ENCODE results near the gene DYNLT4. TPM values are rescaled to one million over a fixed set of nuclear protein-coding genes. Genes with fewer than 3 reads are reported as not detected.
A peak's percentile ranks its signal among the peaks of the same experiment; 100 is the strongest.

Gene DYNLT4
- total and polyA plus RNA-seq, 12 donors: 0.94 to 10.3 (median 2.8) TPM; not detected in 2

DNA sequence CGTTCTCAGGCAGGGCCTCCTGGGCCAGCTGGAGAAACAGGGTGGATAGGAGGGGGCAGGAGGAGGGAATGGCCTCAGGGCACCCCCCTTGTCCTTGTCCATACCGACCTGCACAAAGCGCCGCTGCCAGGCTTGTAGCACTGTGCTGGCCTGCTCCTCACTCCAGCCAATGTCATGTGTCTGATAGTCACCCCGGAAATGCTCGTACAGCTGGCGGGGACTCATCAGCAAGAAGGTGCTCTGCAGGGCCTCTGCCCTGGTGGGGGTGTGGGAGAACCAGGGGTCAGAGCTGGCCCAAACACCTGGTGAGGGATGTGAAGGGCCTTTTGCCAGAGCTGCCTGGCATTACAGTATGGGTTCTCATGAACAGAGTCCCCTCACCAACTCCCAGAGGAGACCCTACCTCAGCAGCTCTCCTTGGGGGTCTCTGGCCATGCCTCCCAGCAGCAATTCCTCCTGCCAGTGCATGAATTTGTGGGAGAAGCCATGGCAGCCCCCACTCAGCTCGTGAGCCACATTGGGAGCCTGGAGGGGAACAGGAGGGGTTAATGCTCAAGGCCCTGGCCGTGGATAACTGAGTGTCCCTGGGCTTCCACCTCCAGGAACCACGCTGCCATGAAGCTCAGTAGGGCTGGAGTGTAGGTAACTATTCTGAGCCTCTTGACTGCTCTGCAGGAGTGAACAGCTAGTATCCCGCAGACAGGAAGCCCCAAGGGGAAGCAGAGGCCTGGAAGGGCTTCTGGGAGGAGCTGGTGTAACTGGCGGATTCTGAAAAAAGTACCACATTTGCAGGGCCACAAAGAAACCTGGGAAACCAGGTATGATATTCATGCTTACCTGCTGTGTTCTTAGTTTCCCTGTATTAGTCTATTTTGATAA is 22.6 kb upstream of the DYNLT4 start:
- H3K36me3 ChIP-seq (replicated peaks in 1 of 2): no peaks in the 10 kb centered on the region
- intact Hi-C loops (cut with DNase I): loop anchor here (5.0 kb wide), 2 partner anchors 32 to 37 kb away; no protein-coding TSS in a partner anchor
- H3K4me3 ChIP-seq: no peak overlapping the region
- H3K4me1 ChIP-seq (replicated peaks in 1 of 2): no peaks in the 10 kb centered on the region
- TF ChIP-seq, protein P1, sequence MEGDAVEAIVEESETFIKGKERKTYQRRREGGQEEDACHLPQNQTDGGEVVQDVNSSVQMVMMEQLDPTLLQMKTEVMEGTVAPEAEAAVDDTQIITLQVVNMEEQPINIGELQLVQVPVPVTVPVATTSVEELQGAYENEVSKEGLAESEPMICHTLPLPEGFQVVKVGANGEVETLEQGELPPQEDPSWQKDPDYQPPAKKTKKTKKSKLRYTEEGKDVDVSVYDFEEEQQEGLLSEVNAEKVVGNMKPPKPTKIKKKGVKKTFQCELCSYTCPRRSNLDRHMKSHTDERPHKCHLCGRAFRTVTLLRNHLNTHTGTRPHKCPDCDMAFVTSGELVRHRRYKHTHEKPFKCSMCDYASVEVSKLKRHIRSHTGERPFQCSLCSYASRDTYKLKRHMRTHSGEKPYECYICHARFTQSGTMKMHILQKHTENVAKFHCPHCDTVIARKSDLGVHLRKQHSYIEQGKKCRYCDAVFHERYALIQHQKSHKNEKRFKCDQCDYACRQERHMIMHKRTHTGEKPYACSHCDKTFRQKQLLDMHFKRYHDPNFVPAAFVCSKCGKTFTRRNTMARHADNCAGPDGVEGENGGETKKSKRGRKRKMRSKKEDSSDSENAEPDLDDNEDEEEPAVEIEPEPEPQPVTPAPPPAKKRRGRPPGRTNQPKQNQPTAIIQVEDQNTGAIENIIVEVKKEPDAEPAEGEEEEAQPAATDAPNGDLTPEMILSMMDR (IDR thresholded peaks at IDR 0.05): no peak
- no peak for TF ChIP-seq POLR2A (IDR thresholded peaks at IDR 0.05)
- H3K9me3 ChIP-seq (replicated peaks in 1 of 3): no peaks in the 10 kb centered on the region
- WGBS, 4 donors: 65 to 78% (median 72%) methylated on average over 5 to 12 of the region's 12 CpGs
- H3K27ac ChIP-seq: no peak overlapping the region
- H3K27me3 ChIP-seq: no peaks in the 10 kb centered on the region
- DNase-seq: peak in 1 of 7 donors; percentile 16

DNA sequence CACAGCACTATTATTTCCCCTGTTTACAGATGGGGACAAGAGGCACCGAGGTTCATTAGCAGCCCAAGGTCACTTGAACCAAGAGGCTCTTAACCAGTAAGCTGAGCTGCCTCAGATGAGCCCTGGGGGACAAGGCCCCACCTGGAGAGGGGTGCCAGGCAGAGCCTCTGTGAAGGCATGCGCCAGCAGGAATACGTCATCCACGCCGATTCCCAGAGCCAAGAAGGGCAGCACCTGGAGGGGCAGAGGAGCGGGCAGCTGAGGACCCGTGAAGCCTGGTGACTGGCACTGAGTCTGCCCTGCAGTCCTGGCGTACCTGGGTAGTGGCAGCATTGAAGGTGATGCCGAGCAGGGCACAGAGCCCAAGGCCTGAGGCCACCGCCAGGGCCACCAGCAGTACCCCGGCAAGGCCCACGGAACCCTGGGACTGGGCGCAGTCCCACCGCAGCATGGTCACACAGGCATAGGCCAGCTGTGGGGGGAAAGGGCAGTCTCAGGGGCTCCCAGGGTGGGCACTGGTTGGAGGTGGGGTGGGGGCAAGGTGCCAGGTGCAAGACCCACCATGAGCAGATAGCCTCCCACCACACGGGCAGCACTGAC is 21.8 kb upstream of the DYNLT4 start:
- H3K4me1 ChIP-seq (replicated peaks in 1 of 2): no peaks in the 10 kb centered on the region
- no peaks in the 10 kb centered on the region for H3K36me3 ChIP-seq (replicated peaks in 1 of 2)
- H3K27ac ChIP-seq: no peak overlapping the region
- TF ChIP-seq, protein P1 (IDR thresholded peaks at IDR 0.05): no peak
- no peak for TF ChIP-seq POLR2A (IDR thresholded peaks at IDR 0.05)
- no peaks in the 10 kb centered on the region for H3K27me3 ChIP-seq
- 71 to 100% (median 92%) methylated on average over 2 to 15 of the region's 15 CpGs for WGBS, 4 donors
- intact Hi-C loops (cut with DNase I): loop anchor here in 1 of 2 donors (5.0 kb wide), 1 partner anchor 37 kb away; no protein-coding TSS in a partner anchor
- peak in 1 of 7 donors; percentile 15 for DNase-seq
- no peak overlapping the region for H3K4me3 ChIP-seq
- no peaks in the 10 kb centered on the region for H3K9me3 ChIP-seq (replicated peaks in 1 of 3)

DNA sequence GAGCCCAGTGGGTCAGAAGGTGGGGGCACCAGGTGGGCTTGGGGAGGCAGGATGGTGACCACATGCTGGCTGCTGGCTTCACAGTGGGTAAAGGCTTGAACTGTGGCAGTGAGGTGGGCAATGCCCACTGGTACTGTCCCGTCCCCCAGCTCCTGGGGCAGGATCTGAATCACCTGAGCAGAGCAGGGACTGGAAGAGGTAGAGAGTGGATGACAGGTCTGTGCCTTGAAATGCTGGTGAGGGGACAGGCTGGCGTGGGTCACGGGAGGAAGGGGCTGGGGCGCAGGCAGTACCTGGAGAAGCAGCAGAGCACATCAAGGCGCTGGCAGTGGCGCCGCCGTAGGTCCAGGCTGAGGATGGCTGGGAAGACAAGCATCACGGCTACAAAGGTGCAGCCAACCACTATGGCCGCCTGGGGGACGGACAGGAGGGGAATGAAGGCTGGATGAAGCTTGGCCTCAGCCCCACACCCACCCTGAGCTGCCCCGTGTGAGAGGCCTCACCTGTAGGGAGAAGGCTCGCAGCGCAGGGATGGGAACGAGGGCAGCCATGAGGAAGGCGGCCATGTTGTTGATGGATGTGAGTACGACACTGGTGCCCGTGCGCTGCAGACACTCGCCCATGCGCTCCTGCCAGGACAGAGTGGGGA is 21.0 kb upstream of the DYNLT4 start:
- DNase-seq: peak in 1 of 7 donors; percentile 12

More for the DNA sequence above, 21.0 kb upstream of the DYNLT4 start:
- Histone ChIP-seq H3K4me1 (replicated peaks in 1 of 2) (no peaks in the 10 kb centered on the region), H3K9me3 (replicated peaks in 1 of 3) (no peaks in the 10 kb centered on the region), H3K27ac (no peak overlapping the region), H3K36me3 (replicated peaks in 1 of 2) (no peaks in the 10 kb centered on the region), H3K4me3 (no peak overlapping the region), H3K27me3 (no peaks in the 10 kb centered on the region)
- whole genome bisulfite sequencing, 4 donors: 90 to 94% (median 92%) methylated on average over 21 of the region's 21 CpGs
- intact Hi-C loops (cut with DNase I): loop anchor here in 1 of 2 donors (5.0 kb wide), 1 partner anchor 36 kb away; no protein-coding TSS in a partner anchor
- TF ChIP-seq POLR2A (IDR thresholded peaks at IDR 0.05): no peak
- TF ChIP-seq, protein P1 (IDR thresholded peaks at IDR 0.05): no peak

Measured in adrenal gland (tissue), 12 donors.